GM19099 (cell line): ENCODE measurements around the gene RSPH3.

Source experiments
- POLR2A ChIP-seq: IDR thresholded peaks from 3 replicates; pipeline ENCODE4 v1.6.1; 2011; ENCODE audit warnings: low read depth; ENCODE audit not compliant: insufficient read length; ENCODE audit errors: extremely low read depth

The RSPH3 gene

DNA sequence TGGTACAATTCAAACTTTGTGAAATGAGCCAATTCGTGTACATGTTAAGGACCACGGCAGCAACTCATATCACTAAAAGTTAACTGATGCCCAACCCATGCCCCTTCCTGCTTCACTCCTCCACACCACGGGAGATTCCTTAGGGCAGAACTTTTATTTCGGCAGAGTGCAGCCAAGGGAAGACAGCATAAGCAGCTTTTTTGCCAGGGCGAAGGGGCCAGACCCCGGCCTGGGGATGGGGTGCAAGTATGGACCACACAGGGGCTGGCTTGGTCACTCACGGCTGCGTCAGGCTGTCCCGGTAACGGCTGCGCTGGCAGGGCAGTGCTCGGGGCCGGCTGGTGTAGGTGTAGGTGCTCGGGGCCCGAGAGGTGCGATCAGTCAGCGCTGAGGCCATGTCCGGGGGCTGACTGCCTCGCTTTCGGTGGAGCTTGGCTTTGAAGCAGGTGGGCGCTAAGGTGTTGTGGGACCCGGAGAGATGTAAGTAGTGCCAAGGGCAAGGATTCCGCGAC, 792 bp downstream of the RSPH3 start:
- TF ChIP-seq POLR2A, result no peak

DNA sequence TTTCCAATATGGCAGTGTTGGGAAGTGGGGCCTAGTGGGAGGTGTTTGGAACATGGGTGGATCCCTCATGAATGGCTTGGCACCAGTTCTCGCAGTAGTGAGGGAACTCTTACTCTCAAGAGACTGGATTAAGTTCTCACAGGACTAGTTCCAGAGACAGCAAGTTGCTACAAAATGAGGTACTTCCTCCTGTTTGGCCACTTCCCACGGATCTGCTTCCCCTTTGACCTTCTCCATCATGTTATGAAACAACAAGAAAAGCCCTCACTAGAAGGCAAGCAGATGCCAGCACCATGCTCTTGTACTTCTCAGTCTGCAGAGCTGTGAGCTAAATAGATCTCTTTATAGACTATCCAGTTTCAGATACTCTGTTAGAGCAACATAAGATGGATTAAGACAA, 3.1 kb downstream of the RSPH3 start:
- no peak for TF ChIP-seq POLR2A

DNA sequence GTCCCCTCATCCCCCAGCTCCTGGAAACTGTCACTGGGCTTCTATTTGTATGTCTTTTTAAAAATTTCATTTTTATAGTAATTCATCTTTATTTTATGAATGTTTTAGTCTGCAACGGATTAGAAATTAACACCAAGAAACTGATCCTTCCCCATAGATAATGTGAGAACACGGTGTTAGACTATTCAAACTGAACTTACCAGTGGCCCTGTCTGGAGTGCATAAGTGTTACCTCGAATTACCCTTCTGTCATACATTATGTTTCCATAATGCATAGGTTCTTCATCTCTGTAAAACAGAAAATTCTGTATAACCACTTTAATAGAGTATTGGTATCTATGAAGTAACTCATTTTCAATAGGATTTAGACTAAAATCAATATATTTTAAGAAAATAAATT, 6.4 kb downstream of the RSPH3 start:
- TF ChIP-seq POLR2A, result no peak

GRCh38 chr6:158991017-158991723, 8.8 kb downstream of the RSPH3 start:
- TF ChIP-seq POLR2A, result no peak

GRCh38 chr6:158988477-158988876, 11.5 kb downstream of the RSPH3 start:
- TF ChIP-seq POLR2A, result no peak

- TF ChIP-seq POLR2A, result no peak
Measured at GRCh38 chr6:158987657-158988056, 12.3 kb downstream of the RSPH3 start.

GRCh38 chr6:158978757-158979156, 21.2 kb downstream of the RSPH3 start:
- TF ChIP-seq POLR2A, result no peak

DNA sequence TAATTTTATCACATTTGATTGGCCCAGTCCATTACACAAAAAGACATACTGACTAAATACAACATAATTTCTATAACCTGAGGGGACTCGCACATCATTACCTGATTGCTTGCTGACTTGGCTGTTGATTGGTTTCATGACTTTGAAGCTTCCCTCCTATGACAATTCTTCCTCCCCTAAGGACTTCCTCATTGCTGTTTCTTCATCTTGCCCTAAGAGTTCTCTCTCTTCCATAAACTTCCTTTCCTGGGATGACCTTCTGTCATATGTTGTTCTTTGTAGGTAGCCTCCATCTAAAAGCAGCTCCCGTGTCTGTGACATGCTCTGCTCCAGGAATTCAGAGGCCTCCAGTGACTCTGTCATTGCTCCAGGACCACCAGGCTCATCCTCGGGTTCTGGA, 22.6 kb downstream of the RSPH3 start:
- TF ChIP-seq POLR2A, result no peak

- no peak for TF ChIP-seq POLR2A
Measured at GRCh38 chr6:158972241-158973233, 27.5 kb downstream of the RSPH3 start.

GRCh38 chr6:158970640-158971275, 29.2 kb downstream of the RSPH3 start:
- TF ChIP-seq POLR2A, result no peak

- TF ChIP-seq POLR2A, result no peak
Measured at GRCh38 chr6:158969148-158969547, 30.9 kb downstream of the RSPH3 start.

DNA sequence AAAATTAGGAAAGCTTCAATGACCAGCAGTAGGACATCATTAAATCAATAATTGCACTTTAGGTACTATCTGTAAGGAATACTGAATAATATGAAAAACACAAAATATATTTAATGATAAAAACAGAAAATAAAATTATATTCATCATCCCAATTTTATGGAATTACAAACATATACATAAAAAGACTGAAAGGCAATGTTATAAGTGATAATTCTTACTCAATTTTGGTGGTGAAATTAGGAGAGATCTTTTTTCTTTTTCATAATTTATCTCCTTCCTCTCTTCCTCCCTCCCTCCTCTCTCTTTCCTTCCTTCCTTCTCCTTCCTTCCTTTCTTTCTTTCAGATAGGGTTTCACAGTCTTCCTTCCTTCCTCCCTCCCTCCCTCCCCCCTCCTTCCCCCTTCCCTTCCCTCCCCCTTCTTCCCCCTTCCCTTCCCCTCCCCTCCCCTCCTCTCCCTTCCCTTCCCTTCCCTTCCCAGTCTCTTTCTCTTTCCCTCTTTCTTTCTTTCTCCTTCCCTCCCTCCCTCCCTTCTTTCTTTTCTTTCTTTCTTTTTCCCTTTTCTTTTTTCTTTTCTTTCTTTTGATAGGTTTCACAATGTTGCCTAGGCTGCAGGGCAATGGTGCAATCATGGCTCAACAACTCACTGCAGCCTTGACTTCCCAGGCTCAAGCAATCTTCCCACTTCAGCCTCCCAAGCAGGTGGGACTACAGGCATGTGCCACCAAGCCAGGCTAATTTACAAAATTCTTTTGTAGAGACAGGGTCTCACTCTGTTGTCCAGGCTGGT, 36.8 kb downstream of the RSPH3 start:
- TF ChIP-seq POLR2A, result no peak

GRCh38 chr6:158962371-158962770, 37.6 kb downstream of the RSPH3 start:
- TF ChIP-seq POLR2A, result no peak

- no peak for TF ChIP-seq POLR2A
Measured at GRCh38 chr6:158960026-158960425, 40.0 kb downstream of the RSPH3 start.
